GM20431 (cell line): Measurements from ENCODE around the gene PCDHGB5.
"Not testable (repeated sequence)": the region's sequence is repeated elsewhere in the genome, so short reads cannot be mapped to it uniquely, and the experiment has no call there.

ENCODE experiments used
- in situ Hi-C: fragments of 300-500 bp; cut with MseI, MboI; formaldehyde crosslinking; loops from one replicate; pipeline ENCODE4 v1.15.0; 2020; ENCODE audit warnings: low sequenced_read_pairs; ENCODE audit not compliant: unreplicated experiment

PCDHGB5 gene

DNA sequence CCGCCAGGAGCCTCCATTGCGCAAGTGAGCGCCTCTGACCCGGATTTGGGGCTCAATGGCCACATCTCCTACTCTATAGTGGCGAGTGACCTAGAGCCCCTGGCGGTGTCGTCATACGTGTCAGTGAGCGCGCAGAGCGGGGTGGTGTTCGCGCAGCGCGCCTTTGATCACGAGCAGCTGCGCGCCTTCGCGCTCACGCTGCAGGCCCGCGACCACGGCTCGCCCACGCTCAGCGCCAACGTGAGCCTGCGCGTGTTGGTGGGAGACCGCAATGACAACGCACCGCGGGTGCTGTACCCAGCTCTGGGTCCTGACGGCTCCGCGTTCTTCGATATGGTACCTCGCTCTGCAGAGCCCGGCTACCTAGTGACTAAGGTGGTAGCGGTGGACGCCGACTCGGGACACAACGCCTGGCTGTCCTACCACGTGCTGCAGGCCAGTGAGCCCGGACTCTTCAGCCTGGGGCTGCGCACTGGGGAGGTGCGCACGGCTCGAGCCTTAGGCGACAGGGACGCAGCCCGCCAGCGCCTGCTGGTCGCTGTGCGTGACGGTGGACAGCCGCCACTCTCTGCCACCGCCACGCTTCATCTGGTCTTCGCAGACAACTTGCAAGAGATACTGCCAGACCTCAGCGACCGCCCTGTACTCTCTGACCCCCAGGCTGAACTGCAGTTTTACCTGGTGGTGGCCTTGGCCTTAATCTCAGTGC, 12.0 kb downstream of the PCDHGB5 start:
- in situ Hi-C loops: loop anchor here (10.0 kb wide), 1 partner anchor 155 kb away; no protein-coding TSS in a partner anchor

DNA sequence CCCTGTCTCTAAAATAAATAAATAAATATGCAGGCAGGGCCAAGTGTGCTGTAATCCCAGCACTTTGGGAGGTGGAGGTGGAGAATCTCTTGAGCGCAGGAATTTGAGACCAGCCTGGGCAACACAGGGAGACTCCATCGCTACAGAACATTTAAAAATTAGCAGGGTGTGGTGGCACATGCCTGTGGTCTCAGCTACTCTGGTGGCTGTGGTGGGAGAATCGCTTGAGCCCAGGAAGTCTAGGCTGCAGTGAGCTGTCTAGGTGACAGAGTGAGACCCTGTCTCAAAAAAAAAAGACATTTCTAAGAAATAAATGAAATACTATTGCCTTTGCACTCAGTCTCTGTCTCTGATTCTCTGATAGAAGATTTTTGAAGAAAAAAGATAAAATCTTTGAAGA, 13.8 kb downstream of the PCDHGB5 start:
- in situ Hi-C loops: loop anchor here (10.0 kb wide), 1 partner anchor 153 kb away; no protein-coding TSS in a partner anchor

DNA sequence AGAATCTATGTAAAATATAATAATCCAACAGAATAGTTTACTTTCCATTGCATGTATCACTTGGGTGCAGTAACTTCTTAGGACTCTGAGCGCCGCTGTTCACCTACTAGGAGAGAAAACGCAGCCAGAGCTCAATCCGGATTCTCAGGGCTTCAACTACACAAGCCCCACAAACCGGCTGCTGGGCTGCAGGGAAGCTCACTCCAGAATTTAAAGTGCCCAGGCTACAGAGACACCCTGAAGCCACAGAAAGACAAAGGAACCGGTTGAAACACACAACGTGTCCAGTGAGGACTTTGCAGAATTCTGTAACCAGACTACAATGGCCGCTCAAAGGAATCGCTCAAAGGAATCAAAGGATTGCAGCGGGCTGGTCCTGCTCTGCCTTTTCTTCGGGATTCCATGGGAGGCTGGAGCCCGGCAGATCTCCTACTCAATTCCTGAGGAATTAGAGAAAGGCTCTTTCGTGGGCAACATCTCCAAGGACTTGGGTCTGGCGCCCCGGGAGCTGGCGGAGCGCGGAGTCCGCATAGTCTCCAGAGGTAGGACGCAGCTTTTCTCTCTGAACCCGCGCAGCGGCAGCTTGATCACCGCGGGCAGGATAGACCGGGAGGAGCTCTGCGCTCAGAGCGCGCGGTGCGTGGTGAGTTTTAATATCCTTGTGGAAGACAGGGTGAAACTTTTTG, 15.2 kb downstream of the PCDHGB5 start, which contains the start of gene PCDHGA10:
Gene PCDHGA10, plus strand, starts transcription at position 134 of the 686 bp plus-strand sequence. Its CDS starts 189 bp downstream, at position 323.
- in situ Hi-C loops: loop anchor here (10.0 kb wide), 1 partner anchor 152 kb away; no protein-coding TSS in a partner anchor

DNA sequence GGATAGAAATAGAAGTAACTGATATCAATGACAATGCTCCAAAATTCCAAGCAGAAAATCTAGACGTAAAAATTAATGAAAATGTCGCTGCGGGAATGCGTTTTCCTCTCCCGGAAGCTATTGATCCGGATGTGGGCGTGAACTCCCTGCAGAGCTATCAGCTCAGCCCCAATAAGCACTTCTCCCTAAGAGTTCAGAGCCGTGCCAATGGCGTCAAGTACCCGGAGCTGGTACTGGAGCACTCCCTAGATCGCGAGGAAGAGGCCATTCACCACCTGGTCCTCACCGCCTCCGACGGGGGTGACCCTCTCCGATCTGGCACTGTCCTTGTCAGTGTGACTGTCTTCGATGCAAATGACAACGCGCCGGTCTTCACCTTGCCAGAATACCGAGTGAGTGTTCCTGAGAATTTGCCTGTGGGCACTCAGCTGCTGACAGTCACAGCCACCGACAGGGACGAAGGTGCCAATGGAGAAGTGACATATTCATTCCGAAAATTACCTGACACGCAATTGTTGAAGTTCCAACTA, 15.9 kb downstream of the PCDHGB5 start:
- in situ Hi-C loops: loop anchor here (10.0 kb wide), 1 partner anchor 151 kb away; no protein-coding TSS in a partner anchor

DNA sequence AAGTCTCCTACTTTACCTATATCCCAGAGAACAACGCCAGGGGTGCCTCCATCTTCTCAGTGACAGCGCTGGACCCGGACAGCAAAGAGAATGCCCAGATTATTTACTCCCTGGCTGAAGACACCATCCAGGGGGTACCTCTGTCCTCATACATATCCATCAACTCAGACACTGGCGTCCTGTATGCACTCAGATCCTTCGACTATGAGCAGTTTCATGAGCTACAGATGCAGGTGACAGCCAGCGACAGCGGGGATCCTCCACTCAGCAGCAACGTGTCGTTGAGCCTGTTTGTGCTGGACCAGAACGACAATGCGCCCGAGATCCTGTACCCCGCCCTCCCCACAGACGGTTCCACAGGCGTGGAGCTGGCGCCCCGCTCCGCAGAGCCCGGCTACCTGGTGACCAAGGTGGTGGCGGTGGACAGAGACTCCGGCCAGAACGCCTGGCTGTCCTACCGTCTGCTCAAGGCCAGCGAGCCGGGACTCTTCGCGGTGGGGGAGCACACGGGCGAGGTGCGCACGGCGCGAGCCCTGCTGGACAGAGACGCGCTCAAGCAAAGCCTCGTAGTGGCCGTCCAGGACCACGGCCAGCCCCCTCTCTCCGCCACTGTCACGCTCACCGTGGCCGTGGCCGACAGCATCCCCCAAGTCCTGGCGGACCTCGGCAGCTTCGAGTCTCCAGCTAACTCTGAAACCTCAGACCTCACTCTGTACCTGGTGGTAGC, 17.0 kb downstream of the PCDHGB5 start:
- in situ Hi-C loops: loop anchor here (10.0 kb wide), 1 partner anchor 150 kb away; no protein-coding TSS in a partner anchor

DNA sequence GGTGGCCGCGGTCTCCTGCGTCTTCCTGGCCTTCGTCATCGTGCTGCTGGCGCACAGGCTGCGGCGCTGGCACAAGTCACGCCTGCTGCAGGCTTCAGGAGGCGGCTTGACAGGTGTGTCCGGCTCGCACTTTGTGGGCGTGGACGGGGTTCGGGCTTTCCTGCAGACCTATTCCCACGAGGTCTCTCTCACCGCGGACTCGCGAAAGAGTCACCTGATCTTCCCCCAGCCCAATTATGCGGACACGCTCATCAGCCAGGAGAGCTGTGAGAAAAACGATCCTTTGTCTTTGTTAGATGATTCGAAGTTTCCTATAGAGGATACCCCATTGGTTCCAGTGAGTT, 17.5 kb downstream of the PCDHGB5 start:
- in situ Hi-C loops: loop anchor here (10.0 kb wide), 1 partner anchor 150 kb away; no protein-coding TSS in a partner anchor

DNA sequence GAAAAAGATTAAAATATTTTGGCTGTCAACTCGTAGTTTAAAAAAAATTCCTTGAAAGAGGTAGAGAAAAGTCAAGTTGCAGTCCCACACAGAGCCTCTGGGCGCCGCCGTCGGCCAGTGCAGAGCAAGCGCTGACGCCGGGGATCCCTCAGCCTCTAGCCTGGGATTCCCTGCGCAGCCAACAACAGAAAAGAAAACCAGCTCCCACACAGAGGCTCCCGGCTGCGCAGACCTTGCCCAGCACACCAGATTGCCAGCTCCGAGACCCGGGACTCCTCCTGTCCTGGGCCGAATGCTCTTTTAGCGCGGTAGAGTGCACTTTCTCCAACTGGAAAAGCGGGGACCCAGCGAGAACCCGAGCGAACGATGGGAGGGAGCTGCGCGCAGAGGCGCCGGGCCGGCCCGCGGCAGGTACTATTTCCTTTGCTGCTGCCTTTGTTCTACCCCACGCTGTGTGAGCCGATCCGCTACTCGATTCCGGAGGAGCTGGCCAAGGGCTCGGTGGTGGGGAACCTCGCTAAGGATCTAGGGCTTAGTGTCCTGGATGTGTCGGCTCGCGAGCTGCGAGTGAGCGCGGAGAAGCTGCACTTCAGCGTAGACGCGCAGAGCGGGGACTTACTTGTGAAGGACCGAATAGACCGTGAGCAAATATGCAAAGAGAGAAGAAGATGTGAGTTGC, 19.9 kb downstream of the PCDHGB5 start, which contains the start of gene PCDHGB7:
Gene PCDHGB7, plus strand, starts transcription at position 184 of the 679 bp plus-strand sequence. Its CDS starts 183 bp downstream, at position 367.
- in situ Hi-C loops: loop anchor here (10.0 kb wide), 1 partner anchor 147 kb away; no protein-coding TSS in a partner anchor

DNA sequence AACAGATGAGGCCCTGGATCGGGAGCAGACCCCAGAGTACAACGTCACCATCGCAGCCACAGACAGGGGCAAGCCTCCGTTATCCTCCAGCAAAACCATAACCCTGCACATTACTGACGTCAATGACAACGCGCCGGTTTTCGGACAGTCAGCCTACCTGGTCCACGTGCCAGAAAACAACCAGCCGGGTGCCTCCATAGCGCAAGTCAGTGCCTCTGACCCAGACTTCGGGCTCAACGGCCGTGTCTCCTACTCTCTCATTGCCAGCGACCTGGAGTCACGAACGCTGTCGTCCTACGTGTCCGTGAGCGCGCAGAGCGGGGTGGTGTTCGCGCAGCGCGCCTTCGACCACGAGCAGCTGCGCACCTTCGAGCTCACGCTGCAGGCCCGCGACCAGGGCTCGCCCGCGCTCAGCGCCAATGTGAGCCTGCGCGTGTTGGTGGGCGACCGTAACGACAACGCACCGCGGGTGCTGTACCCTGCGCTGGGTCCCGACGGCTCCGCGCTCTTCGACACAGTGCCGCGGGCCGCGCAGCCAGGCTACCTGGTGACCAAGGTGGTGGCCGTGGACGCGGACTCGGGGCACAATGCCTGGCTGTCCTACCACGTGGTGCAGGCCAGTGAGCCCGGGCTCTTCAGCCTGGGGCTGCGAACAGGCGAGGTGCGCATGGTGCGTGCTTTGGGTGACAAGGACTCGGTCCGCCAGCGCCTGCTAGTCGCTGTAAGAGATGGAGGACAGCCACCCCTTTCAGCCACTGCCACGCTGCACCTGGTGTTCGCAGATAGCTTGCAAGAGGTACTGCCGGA, 21.5 kb downstream of the PCDHGB5 start:
- in situ Hi-C loops: loop anchor here (10.0 kb wide), 1 partner anchor 146 kb away; no protein-coding TSS in a partner anchor

DNA sequence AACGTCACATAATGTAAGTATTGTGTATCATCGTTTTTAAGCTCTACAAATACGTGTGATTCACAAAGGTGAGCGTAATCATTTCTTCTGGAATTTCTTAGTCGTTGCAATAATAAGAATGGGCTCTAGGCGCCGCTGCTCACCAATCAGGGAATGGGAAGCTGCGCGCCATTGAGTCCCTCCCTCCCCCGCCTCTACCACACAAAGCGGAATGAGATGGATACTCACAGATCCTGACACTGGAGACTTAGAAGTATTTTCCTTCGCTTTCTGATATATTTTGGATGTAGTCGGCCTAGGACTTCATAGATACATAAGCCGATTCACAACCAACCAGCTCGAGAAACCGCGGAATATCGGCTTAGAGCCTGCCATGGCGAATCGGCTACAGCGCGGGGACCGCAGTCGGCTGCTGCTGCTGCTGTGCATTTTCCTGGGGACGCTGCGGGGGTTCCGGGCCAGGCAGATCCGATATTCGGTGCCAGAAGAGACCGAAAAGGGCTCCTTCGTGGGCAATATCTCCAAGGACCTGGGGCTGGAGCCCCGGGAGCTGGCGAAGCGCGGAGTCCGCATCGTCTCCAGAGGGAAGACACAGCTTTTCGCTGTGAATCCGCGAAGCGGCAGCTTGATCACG, 23.2 kb downstream of the PCDHGB5 start, which contains the start of gene PCDHGA11:
Gene PCDHGA11, plus strand, starts transcription at position 197 of the 634 bp plus-strand sequence. Its CDS starts 177 bp downstream, at position 374.
- in situ Hi-C loops: loop anchor here (10.0 kb wide), 1 partner anchor 124 kb away; no protein-coding TSS in a partner anchor

DNA sequence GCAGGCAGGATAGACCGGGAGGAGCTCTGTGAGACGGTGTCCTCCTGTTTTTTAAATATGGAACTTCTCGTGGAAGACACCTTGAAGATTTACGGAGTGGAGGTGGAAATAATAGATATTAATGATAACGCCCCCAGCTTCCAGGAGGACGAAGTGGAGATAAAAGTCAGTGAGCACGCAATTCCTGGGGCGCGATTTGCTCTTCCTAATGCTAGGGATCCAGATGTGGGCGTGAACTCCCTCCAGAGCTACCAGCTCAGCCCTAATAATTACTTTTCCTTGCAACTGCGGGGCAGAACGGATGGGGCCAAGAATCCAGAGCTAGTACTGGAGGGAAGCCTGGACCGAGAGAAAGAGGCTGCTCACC, 23.7 kb downstream of the PCDHGB5 start:
- in situ Hi-C loops: loop anchor here (10.0 kb wide), 1 partner anchor 123 kb away; no protein-coding TSS in a partner anchor

DNA sequence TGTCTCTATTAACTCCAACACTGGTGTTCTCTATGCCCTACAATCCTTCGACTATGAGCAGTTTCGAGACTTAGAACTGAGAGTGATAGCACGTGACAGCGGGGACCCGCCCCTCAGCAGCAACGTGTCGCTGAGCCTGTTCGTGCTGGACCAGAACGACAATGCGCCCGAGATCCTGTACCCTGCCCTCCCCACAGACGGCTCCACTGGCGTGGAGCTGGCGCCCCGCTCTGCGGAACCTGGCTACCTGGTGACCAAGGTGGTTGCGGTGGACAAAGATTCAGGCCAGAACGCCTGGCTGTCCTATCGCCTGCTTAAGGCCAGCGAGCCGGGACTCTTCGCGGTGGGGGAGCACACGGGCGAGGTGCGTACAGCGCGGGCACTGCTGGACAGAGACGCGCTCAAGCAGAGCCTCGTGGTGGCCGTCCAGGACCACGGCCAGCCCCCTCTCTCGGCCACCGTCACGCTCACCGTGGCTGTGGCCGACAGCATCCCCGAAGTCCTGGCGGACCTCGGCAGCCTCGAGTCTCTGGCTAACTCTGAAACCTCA, 25.1 kb downstream of the PCDHGB5 start:
- in situ Hi-C loops: loop anchor here (10.0 kb wide), 1 partner anchor 122 kb away; no protein-coding TSS in a partner anchor

DNA sequence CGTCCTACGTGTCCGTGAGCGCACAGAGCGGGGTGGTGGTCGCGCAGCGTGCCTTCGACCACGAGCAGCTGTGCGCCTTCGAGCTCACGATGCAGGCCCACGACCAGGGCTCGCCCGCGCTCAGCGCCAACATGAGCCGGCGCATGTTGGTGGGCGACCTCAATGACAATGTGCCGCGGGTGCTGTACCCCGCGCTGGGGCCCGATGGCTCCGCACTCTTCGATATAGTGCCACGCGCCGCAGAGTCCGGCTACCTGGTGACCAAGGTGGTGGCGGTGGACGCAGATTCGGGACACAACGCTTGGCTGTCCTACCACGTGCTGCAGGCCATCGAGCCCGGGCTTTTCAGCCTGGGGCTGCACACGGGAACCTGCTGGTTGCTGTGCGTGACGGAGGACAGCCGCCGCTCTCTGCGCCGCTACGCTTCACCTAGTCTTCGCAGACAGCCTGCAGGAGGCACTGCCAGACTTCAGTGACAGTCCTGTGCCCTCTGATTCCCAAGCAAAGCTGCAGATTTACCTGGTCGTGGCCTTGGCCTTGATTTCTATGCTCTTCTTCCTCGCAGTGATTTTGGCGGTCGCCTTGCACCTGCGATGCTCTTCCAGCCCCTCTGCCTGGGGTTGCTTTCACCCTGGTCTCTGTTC, 30.2 kb downstream of the PCDHGB5 start:
- in situ Hi-C loops: loop anchor here (10.0 kb wide), 1 partner anchor 117 kb away; no protein-coding TSS in a partner anchor

DNA sequence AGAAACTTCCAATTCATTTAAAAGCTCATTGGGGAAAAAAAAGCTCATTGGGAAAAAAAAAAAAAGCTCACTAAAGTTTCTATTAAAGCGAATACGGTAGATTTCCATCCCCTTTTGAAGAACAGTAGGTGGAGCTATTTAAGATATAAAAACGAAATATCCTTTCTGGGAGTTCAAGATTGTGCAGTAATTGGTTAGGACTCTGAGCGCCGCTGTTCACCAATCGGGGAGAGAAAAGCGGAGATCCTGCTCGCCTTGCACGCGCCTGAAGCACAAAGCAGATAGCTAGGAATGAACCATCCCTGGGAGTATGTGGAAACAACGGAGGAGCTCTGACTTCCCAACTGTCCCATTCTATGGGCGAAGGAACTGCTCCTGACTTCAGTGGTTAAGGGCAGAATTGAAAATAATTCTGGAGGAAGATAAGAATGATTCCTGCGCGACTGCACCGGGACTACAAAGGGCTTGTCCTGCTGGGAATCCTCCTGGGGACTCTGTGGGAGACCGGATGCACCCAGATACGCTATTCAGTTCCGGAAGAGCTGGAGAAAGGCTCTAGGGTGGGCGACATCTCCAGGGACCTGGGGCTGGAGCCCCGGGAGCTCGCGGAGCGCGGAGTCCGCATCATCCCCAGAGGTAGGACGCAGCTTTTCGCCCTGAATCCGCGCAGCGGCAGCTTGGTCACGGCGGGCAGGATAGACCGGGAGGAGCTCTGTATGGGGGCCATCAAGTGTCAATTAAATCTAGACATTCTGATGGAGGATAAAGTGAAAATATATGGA, 32.8 kb downstream of the PCDHGB5 start, which contains the start of gene PCDHGA12:
Gene PCDHGA12, plus strand, starts transcription at position 176 of the 782 bp plus-strand sequence. Its CDS starts 253 bp downstream, at position 429.
- in situ Hi-C loops: no loop called here

DNA sequence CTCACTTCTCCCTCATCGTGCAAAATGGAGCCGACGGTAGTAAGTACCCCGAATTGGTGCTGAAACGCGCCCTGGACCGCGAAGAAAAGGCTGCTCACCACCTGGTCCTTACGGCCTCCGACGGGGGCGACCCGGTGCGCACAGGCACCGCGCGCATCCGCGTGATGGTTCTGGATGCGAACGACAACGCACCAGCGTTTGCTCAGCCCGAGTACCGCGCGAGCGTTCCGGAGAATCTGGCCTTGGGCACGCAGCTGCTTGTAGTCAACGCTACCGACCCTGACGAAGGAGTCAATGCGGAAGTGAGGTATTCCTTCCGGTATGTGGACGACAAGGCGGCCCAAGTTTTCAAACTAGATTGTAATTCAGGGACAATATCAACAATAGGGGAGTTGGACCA, 33.5 kb downstream of the PCDHGB5 start:
- in situ Hi-C loops: no loop called here

DNA sequence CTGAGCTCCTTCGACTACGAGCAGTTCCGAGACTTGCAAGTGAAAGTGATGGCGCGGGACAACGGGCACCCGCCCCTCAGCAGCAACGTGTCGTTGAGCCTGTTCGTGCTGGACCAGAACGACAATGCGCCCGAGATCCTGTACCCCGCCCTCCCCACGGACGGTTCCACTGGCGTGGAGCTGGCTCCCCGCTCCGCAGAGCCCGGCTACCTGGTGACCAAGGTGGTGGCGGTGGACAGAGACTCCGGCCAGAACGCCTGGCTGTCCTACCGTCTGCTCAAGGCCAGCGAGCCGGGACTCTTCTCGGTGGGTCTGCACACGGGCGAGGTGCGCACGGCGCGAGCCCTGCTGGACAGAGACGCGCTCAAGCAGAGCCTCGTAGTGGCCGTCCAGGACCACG, 34.6 kb downstream of the PCDHGB5 start:
- in situ Hi-C loops: not testable (repeated sequence)

DNA sequence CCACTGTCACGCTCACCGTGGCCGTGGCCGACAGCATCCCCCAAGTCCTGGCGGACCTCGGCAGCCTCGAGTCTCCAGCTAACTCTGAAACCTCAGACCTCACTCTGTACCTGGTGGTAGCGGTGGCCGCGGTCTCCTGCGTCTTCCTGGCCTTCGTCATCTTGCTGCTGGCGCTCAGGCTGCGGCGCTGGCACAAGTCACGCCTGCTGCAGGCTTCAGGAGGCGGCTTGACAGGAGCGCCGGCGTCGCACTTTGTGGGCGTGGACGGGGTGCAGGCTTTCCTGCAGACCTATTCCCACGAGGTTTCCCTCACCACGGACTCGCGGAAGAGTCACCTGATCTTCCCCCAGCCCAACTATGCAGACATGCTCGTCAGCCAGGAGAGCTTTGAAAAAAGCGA, 35.0 kb downstream of the PCDHGB5 start:
- in situ Hi-C loops: not testable (repeated sequence)
